Right cardiac atrium (tissue), 5 donors: ENCODE measurements around the gene CFAP69. TPM values are rescaled to one million over a fixed set of nuclear protein-coding genes. Genes with fewer than 3 reads are reported as not detected.
"Not testable (repeated sequence)": the region's sequence is repeated elsewhere in the genome, so short reads cannot be mapped to it uniquely, and the experiment has no call there.

Source experiments
- ATAC-seq, 2 donors: fragments of 200-7000 bp; cut with Tn5 transposase; one replicate each; pipeline versions ENCODE4 v1.8.0 to v1.9.1; 2020; ENCODE audit warnings: moderate library complexity in 2 of 2, mild to moderate bottlenecking in 1 of 2
- DNase-seq, 3 donors: peaks; one replicate each; pipeline ENCODE4 v3.0.0-alpha.2; 2020
- H3K27ac ChIP-seq: one replicate; pipeline ENCODE4 v1.5.1; 2013; ENCODE audit warnings: mild to moderate bottlenecking, low read length, control low read depth, moderate library complexity
- H3K27me3 ChIP-seq: one replicate; pipeline ENCODE4 v1.6.1; 2013; ENCODE audit not compliant: control insufficient read depth, insufficient read depth
- H3K4me1 ChIP-seq: one replicate; pipeline ENCODE4 v1.6.1; 2013; ENCODE audit warnings: low read length; ENCODE audit not compliant: control insufficient read depth, insufficient read depth
- H3K4me3 ChIP-seq: one replicate; pipeline ENCODE4 v1.5.1; 2013; ENCODE audit warnings: low read length, control low read depth
- H3K9me3 ChIP-seq: one replicate; pipeline ENCODE4 v1.6.1; 2013; ENCODE audit warnings: low read length; ENCODE audit not compliant: control insufficient read depth
- WGBS: extraction: QIAGEN DNeasy Blood & Tissue Kit; methylation state at CpG from one replicate; pipeline ENCODE4 v1.1.7; 2013; 5-methylcytosine and 5-hydroxymethylcytosine counted together
- intact Hi-C, 4 donors: fragments of 100-400 bp; cut with DNase I; formaldehyde crosslinking; loops; one replicate each; pipeline versions ENCODE4 v1.11.0 to v1.14.0; 2022 to 2023
- polyA plus RNA-seq: library from polyadenylated mRNA; stranded (reverse); fragments of 200-250 nt; gene quantifications from one replicate; pipeline ENCODE4 v1.2.3, GENCODE V29; 2013
- total RNA-seq, 4 donors: library from RNA; stranded (reverse); fragmentation: NEBNext Ultra II Directional; extraction: Animal tissue kit (Norgen Biotek cat#: 25700); gene quantifications; one replicate each; pipeline ENCODE4 v1.2.1, GENCODE V29; 2021
- donor health status: healthy with polysubstance abuse.
- donor health status: DM: no; HTN: yes; CAD: no.
- donor health status: DM: no; HTN: no; CAD: no.
- donor health status: DM: no; HTN: yes; CAD: no; lungs with severe emphysema.
- donor health status: DM: yes; HTN: yes; CAD: no.

Gene CFAP69
- total and polyA plus RNA-seq, 5 donors = 2.3 to 7.4 (median 3.6) TPM

DNA sequence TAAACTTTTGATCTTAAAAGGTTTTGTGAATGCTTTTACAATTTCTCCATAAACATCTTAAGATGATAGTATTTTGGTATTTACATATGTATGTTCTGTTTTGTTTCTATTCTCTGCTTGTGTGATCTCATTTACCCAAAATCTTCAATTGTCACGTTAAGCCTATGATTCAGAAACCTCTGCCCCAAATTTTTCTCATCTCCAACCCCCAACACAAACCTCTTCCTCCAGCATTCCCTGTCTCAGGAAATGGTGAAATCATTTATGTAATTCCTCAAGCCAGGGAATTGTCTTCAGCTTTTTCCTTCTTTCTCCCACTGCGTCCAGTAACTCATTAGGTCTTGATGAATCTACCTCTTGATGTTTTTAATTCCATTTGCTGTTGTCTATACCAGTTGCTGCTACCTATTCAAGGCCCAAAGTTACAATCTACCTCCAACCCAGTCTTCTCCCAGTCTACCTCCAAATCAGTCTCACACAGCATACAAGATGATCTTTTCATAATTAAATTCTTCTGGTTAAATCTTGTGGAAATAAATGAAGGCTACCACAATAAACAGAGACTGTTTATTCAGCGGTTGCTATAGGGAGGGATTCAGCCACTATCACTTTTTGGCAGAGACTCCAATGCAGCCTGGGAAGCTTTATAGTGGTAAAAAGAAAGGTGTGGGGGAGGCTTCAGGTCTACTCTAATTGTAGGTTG lies 5.8 kb downstream of the CFAP69 start:
- ATAC-seq (peak; percentile 16 to 50), DNase-seq (no peak)
- WGBS = 53% methylated on average over 3 of the region's 3 CpGs
- intact Hi-C loops = loop anchor here in 1 of 4 donors (10.0 kb wide), 1 partner anchor 174 kb away; no protein-coding TSS in a partner anchor
- Histone ChIP-seq H3K4me3 (no peak overlapping the region), H3K4me1 (peaks cover 2% of the 10 kb centered on the region), H3K27ac (no peak overlapping the region), H3K27me3 (no peaks in the 10 kb centered on the region), H3K9me3 (no peaks in the 10 kb centered on the region)

DNA sequence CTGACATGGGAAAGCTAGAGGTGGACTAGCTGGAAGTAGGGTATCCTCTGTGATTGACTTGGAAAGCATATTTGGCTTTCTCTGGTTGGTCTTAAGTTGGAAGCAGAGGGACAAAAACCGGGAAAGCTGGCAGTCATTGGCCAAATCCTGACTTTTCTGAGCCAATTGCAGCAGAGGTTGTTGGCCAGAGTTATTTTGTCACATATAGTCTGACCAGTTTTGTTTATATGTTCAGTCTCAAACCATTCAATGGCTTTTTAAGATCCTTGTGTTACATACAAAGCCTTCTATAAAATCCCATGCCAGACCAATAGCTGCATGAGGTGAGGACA lies 6.3 kb downstream of the CFAP69 start:
- Histone ChIP-seq H3K27ac (no peak overlapping the region), H3K4me3 (no peak overlapping the region), H3K27me3 (no peaks in the 10 kb centered on the region), H3K9me3 (no peaks in the 10 kb centered on the region), H3K4me1 (peaks cover 2% of the 10 kb centered on the region)
- ATAC-seq (peak in 1 of 2 donors; percentile 36), DNase-seq (no peak)
- intact Hi-C loops = loop anchor here in 1 of 4 donors (10.0 kb wide), 1 partner anchor 174 kb away; no protein-coding TSS in a partner anchor
- 50% methylated on average over 1 of the region's 1 CpG for WGBS

DNA sequence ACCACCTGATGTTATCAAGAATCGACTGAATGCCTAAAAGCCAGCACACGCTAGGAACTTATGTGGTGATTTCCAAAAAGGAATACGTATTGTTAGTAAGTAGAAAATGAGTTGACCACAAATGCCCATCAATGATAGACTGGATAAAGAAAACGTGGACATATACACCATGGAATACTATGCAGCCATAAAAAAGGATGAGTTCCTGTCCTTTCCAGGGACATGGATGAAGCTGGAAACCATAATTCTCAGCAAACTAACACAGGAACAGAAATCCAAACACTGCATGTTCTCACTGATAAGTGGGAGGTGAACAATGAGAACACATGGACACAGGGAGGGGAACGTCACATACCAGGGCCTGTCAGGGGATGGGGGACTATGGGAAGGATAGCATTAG lies 11.0 kb downstream of the CFAP69 start:
- H3K27ac ChIP-seq, H3K4me3 ChIP-seq, H3K4me1 ChIP-seq, ATAC-seq, H3K9me3 ChIP-seq, DNase-seq, H3K27me3 ChIP-seq: not testable (repeated sequence)
- intact Hi-C loops = loop anchor here in 1 of 4 donors (10.0 kb wide), 1 partner anchor 169 kb away; no protein-coding TSS in a partner anchor
- WGBS = 95% methylated on average over 5 of the region's 5 CpGs

DNA sequence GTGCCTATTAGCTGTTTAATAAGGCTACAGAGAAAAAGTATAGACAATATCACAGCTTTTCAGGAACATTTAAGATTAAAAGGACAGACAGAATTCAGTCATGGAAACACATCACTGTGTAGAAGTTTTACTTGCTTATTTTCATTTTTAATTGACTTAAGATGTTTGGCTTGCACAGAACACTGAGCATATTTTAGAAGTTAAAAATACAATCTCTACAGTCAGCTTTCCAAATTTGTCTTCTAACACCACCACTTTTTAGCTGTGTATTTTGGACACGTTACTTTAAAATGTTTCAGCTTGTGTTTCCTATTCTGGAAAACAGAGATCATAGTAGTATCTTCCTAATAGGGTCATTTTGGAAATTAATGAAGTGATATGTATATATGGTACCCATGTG lies 11.8 kb downstream of the CFAP69 start:
- 55% methylated on average over 1 of the region's 1 CpG for WGBS
- no peak for ATAC-seq

DNA sequence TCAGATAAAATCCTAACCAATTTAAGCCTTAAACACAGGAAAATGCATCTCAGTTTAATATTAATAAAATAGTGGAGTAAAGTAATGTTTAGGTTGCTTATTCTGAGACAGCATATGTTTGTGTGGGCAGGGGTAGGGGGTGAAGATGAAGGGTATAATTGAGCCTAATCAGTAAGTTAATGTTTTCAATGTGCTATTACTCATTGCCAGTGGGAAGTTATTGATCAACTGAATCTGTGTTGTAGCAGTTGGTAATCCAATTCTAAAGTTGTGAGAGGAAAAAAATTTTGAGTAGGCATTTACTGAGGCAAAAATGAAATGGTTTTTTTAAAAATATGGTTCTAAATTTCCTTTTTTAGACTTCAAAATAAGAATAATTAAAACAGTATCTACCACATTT lies 16.5 kb downstream of the CFAP69 start:
- no peak for ATAC-seq

More for the DNA sequence above, 11.8 kb downstream of the CFAP69 start:
- no peak overlapping the region for H3K4me3 ChIP-seq
- no peak overlapping the region for H3K27ac ChIP-seq
- intact Hi-C loops = loop anchor here in 1 of 4 donors (10.0 kb wide), 1 partner anchor 168 kb away; no protein-coding TSS in a partner anchor
- no peaks in the 10 kb centered on the region for H3K27me3 ChIP-seq
- H3K4me1 ChIP-seq = no peaks in the 10 kb centered on the region
- DNase-seq = no peak
- H3K9me3 ChIP-seq = no peaks in the 10 kb centered on the region

DNA sequence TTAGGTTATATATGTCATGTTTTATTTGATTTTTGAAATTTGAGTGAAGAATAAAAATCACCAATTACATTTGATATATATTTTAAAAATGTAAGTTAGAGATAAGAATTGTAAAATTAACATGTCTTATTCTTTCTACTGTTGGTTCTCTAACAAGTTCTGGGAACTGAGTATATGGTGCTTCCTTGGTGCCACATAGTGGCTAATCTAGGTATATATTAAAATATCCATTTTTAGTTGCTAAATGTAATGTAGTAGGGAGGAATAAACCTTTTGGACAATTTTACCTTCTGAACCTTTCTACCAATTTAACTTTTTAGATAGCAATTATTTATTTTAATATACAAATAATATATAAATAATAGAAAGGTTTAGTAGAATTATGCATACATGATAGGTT lies 17.5 kb downstream of the CFAP69 start:
- DNase-seq (no peak), ATAC-seq (peak; percentile 61 to 71)
- H3K27me3 ChIP-seq = no peaks in the 10 kb centered on the region
- intact Hi-C loops = loop anchor here in 2 of 4 donors (5.0 to 10.0 kb wide), 2 partner anchors 108 to 110 kb away; partner anchors contain the start of gene STEAP1 (in 2 of the 2)
- no peak overlapping the region for H3K4me3 ChIP-seq
- no peaks in the 10 kb centered on the region for H3K4me1 ChIP-seq
- H3K9me3 ChIP-seq = no peaks in the 10 kb centered on the region
- H3K27ac ChIP-seq = no peak overlapping the region

More for the DNA sequence above, 16.5 kb downstream of the CFAP69 start:
- no peaks in the 10 kb centered on the region for H3K4me1 ChIP-seq
- intact Hi-C loops = loop anchor here in 2 of 4 donors (5.0 to 10.0 kb wide), 2 partner anchors 107 to 109 kb away; partner anchors contain the start of gene STEAP1 (in 2 of the 2)
- no peaks in the 10 kb centered on the region for H3K27me3 ChIP-seq
- no peak overlapping the region for H3K27ac ChIP-seq
- no peak overlapping the region for H3K4me3 ChIP-seq
- no peak for DNase-seq
- H3K9me3 ChIP-seq = no peaks in the 10 kb centered on the region

DNA sequence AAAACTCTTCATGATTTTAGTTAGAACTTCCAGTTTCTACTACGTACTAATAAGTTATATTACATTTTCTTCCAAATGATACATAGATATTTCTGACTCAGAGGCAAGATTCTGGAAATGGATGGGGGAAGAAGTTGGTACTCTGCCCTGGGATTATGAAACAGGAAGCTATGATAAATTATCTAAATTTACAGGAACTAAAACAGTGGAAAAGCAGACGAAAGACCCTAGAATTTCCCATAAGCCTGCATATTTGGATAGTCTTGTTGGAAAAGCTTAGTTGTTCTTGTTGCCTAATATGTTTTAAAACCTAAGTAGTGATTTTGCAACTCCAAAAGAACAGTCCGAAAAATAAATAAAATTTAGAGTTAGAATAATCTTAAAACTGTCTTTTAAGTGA lies 21.8 kb downstream of the CFAP69 start:
- ATAC-seq (peak; percentile 75 to 76), DNase-seq (no peak)
- no peaks in the 10 kb centered on the region for H3K27me3 ChIP-seq
- H3K9me3 ChIP-seq = no peaks in the 10 kb centered on the region
- no peak overlapping the region for H3K27ac ChIP-seq
- H3K4me3 ChIP-seq = no peak overlapping the region
- WGBS = 43% methylated on average over 3 of the region's 3 CpGs
- intact Hi-C loops = loop anchor here in 1 of 4 donors (10.0 kb wide), 1 partner anchor 112 kb away; the partner anchor contains the start of gene STEAP1
- H3K4me1 ChIP-seq = no peaks in the 10 kb centered on the region

DNA sequence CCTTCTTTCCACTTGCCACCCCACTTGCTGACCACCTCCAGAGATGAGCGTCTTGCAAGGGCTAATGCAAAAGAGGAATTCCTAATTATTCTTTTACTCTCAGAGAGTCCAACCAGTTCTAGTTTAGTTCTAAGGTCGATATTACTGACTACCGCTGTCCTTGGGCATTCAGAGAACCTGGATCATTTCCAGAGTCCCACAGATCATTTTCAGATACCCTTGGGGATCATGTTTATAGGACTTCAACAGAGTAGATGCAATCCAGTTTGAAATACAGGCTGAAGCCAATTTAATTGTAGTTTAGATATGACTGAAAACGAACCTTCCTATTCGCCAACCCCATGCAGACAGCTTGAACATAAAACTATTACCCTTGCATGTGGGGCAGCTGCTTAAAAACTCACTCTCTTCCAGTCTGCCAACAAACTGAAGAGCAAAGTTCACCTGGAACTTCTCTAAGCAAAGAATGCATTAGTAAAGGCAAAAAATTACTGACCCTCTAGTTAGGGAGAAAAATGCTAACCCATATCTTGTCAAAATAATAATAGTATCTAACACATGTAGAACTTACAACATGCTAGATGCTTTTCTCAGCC lies 22.4 kb downstream of the CFAP69 start:
- Histone ChIP-seq H3K4me1 (no peaks in the 10 kb centered on the region), H3K4me3 (no peak overlapping the region), H3K27ac (peak overlapping the region; percentile 2), H3K9me3 (no peaks in the 10 kb centered on the region), H3K27me3 (no peaks in the 10 kb centered on the region)
- ATAC-seq (peak; percentile 18 to 41), DNase-seq (no peak)
- WGBS = 64% methylated on average over 5 of the region's 5 CpGs
- intact Hi-C loops = loop anchor here in 1 of 4 donors (10.0 kb wide), 1 partner anchor 113 kb away; the partner anchor contains the start of gene STEAP1

DNA sequence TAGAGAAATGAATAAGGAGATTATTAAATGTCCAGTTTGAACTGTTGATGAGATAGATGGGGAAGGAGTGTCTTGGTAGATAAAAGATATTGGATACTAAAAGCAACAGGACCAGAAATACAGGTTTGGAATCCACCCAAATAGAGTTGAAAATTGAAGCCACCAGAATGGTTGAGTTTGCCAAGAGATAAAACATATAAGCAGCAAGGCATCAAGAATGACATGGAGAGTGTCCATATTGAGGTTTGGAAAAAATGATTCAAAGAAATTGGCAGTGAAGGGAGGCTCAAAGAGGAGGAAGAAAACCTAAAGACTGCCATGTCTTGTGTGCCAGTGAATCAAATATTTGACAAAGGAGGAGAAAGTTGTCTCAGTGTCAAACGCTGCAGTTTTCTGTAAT lies 24.2 kb downstream of the CFAP69 start:
- Histone ChIP-seq H3K9me3 (no peaks in the 10 kb centered on the region), H3K4me3 (no peak overlapping the region), H3K27me3 (no peaks in the 10 kb centered on the region), H3K27ac (no peak overlapping the region), H3K4me1 (no peaks in the 10 kb centered on the region)
- WGBS = 80% methylated on average over 1 of the region's 1 CpG
- DNase-seq (no peak), ATAC-seq (no peak)
- intact Hi-C loops = loop anchor here in 1 of 4 donors (10.0 kb wide), 1 partner anchor 114 kb away; the partner anchor contains the start of gene STEAP1

DNA sequence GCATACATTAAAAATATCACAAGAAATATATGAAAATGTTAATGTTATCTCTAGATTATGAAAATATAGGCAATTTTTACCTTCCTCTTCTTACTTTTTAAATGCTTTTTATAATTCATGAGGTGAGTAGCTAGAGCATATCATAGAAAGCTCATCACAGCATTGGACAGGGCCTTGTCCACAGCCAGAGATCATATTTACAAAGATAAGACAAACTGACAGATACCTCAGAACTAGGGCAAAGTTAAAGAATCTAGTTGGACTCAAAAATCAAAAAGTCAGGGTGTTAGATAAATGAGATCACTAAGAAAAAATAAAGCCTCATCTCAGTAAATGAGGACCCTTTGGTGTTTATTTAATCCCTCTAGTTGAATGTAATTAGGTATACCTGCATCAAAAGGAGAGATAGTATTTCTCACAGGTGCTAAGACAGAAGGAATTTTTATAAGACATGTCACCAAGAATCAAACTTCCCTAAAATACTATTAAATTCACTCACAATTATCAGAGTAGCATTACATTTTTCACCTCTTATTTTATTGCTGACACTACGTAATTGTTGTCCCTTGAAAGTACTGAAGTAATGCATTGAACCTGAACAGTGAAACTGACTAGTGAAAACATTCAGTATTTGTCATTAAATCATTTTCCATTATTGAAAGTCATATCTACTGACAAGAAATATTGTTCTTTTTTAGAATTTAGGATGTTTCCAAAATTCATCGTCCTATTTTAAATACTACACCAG lies 25.6 kb downstream of the CFAP69 start:
- Histone ChIP-seq H3K4me1 (no peaks in the 10 kb centered on the region), H3K27ac (no peak overlapping the region), H3K27me3 (no peaks in the 10 kb centered on the region), H3K4me3 (no peak overlapping the region), H3K9me3 (no peaks in the 10 kb centered on the region)
- 94% methylated on average over 2 of the region's 2 CpGs for WGBS
- no peak for ATAC-seq
- no peak for DNase-seq
- intact Hi-C loops = no loop called here

DNA sequence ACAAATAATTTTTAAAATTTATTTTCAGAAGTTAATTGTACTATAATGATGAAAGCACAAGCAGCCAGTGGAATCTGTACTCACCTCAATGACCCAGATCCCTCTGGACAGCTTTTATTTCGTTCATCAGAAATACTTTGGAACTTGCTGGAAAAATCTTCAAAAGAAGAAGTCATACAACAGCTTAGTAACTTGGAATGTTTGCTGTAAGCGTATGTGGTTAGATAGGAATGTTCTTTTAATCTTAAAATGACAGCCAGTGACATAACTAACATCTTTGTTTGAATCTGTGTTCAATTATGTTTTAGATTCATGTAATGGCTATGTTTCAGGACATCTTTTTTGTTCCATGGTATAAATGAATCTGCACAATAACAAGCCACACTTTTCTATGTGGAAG lies 26.8 kb downstream of the CFAP69 start:
- no peak overlapping the region for H3K4me3 ChIP-seq
- WGBS = 68% methylated on average over 2 of the region's 2 CpGs
- DNase-seq (no peak), ATAC-seq (no peak)
- no peaks in the 10 kb centered on the region for H3K27me3 ChIP-seq
- H3K27ac ChIP-seq = no peak overlapping the region
- no peaks in the 10 kb centered on the region for H3K4me1 ChIP-seq
- no peaks in the 10 kb centered on the region for H3K9me3 ChIP-seq
- intact Hi-C loops = no loop called here
